ENCODE data around the gene ZNF611.

GRCh38 chr19:52716522-52716921 is 18.3 kb downstream of the ZNF611 start:
- no peak for TF ChIP-seq CBX1 (IDR thresholded peaks at IDR 0.05; ENCODE audit: low read depth)
- TF ChIP-seq POLR2AphosphoS5 (IDR thresholded peaks at IDR 0.05; ENCODE audit: control insufficient read depth, insufficient read depth, low read depth, low read length), result no peak
- no peak for TF ChIP-seq NCOA2 (IDR thresholded peaks at IDR 0.05; ENCODE audit: partially characterized antibody in 2 of 2)
- no peak for TF ChIP-seq NFRKB (IDR thresholded peaks at IDR 0.05; ENCODE audit: low read depth)
- no peak for TF ChIP-seq CREB1 (IDR thresholded peaks at IDR 0.05)
- TF ChIP-seq CREB1 (CRISPR knock-in tag; IDR thresholded peaks at IDR 0.05), result no peak

Data from K562 (cell line).